Progenitor cell of endocrine pancreas (in vitro differentiated cells): ENCODE data around the gene DIP2C. TPM values are rescaled to one million over a fixed set of nuclear protein-coding genes. Genes with fewer than 3 reads are reported as not detected.

Experiments used
- DNase-seq: peaks from one replicate; pipeline ENCODE4 v3.0.0; 2021; ENCODE audit warnings: low spot score; ENCODE audit not compliant: unreplicated experiment
- H3K27ac Mint-ChIP-seq: 2 replicates; pipeline ENCODE4 v1.8.0; 2021; ENCODE audit warnings: mild to moderate bottlenecking, moderate library complexity, mixed read lengths
- H3K27me3 Mint-ChIP-seq: 2 replicates; pipeline ENCODE4 v1.8.0; 2021; ENCODE audit warnings: mixed read lengths
- H3K36me3 Mint-ChIP-seq: 2 replicates; pipeline ENCODE4 v1.8.0; 2022; ENCODE audit warnings: mixed read lengths; ENCODE audit not compliant: insufficient read depth
- H3K4me1 Mint-ChIP-seq: 2 replicates; pipeline ENCODE4 v1.8.0; 2021; ENCODE audit warnings: low read depth, mixed read lengths
- H3K4me3 Mint-ChIP-seq: 2 replicates; pipeline ENCODE4 v1.8.0; 2021; ENCODE audit warnings: low read depth, mild to moderate bottlenecking, moderate library complexity, mixed read lengths
- H3K9me3 Mint-ChIP-seq: 2 replicates; pipeline ENCODE4 v1.8.0; 2021; ENCODE audit warnings: low read depth, mixed read lengths
- total RNA-seq: library from RNA; stranded (reverse); gene quantifications from 2 replicates; pipeline ENCODE4 v1.2.1, GENCODE V29; 2021
- TF ChIP-seq, protein P1 (sequence below): fragments of 200-600 bp; sonication (generic); IDR thresholded peaks from one replicate; pipeline ENCODE4 v1.5.0; 2021; ENCODE audit warnings: antibody characterized with exemption, mild to moderate bottlenecking; ENCODE audit not compliant: unreplicated experiment

DIP2C gene
- total RNA-seq, 1 donor from 2014 or later: 27.2 TPM

DNA sequence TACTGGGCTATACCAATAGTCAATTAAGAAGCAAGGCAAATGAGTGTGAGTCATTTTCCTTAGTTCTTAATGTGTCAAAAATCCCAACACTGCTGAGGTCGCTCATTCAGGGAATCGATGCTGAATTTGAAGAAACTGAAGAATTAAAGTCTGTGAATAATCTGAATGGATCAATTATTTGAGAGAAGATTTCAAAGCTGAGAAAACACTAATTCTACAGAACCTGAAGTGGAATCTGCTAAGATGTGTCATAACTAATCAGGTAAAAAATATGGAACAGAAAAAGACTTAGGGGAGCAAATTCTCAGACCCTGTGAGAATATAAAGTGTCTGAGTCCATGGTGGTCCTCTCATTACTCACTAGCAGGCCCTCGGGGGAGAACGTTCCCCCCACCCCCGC is 125.6 kb downstream of the DIP2C start:
- Mint-ChIP-seq H3K36me3 (peaks cover 21% of the 10 kb centered on the region), H3K4me1 (peaks cover 25% of the 10 kb centered on the region), H3K4me3 (no peak overlapping the region), H3K27ac (no peak overlapping the region), H3K9me3 (peaks cover 30% of the 10 kb centered on the region), H3K27me3 (no peaks in the 10 kb centered on the region)
- no peak for DNase-seq
- TF ChIP-seq, protein P1, sequence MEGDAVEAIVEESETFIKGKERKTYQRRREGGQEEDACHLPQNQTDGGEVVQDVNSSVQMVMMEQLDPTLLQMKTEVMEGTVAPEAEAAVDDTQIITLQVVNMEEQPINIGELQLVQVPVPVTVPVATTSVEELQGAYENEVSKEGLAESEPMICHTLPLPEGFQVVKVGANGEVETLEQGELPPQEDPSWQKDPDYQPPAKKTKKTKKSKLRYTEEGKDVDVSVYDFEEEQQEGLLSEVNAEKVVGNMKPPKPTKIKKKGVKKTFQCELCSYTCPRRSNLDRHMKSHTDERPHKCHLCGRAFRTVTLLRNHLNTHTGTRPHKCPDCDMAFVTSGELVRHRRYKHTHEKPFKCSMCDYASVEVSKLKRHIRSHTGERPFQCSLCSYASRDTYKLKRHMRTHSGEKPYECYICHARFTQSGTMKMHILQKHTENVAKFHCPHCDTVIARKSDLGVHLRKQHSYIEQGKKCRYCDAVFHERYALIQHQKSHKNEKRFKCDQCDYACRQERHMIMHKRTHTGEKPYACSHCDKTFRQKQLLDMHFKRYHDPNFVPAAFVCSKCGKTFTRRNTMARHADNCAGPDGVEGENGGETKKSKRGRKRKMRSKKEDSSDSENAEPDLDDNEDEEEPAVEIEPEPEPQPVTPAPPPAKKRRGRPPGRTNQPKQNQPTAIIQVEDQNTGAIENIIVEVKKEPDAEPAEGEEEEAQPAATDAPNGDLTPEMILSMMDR: no peak

DNA sequence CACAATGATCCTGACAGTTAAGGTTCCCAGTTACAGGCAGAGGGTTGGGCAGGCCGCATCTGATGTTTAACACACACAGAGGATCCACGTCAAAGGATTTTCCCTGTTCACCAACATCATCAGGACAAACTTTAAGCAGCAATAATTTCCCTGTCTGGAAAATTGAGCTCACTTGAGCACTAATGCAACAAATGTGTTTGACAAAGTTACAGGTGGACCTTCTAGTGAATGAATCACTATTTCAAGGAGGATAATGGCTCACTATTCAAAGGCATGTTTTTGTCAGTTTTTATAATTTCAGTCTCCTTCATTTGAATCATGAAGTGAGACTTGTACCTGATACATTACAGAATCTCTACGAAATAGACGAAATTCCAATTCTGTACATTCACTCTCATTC is 127.3 kb downstream of the DIP2C start:
- Mint-ChIP-seq H3K27me3 (no peaks in the 10 kb centered on the region), H3K4me3 (no peak overlapping the region), H3K36me3 (peaks cover 19% of the 10 kb centered on the region), H3K4me1 (peaks cover 36% of the 10 kb centered on the region), H3K27ac (no peak overlapping the region), H3K9me3 (peaks cover 27% of the 10 kb centered on the region)
- TF ChIP-seq, protein P1: no peak
- DNase-seq: no peak

DNA sequence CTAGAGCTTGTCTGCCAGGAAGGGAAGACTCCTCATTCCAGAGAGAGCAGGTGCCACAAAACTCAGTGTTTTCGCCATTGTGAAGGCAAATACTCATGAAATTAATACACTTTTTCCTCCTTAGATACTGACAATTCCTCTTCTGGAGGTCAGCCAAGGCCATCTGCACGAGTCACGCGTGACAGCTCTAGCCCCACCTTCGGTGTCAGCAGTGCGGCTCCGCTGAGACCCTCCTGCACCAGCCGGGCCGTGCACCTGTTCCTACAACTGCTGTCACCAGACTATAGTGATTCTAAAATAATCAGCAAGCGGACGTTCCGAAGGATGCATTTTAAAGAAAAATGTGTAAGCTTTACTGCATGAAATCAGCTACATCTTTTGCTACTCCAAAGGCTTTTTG is 127.7 kb downstream of the DIP2C start:
- DNase-seq: no peak
- Mint-ChIP-seq H3K27ac (peak overlapping the region; percentile 90), H3K9me3 (peaks cover 27% of the 10 kb centered on the region), H3K4me1 (peaks cover 39% of the 10 kb centered on the region), H3K4me3 (no peak overlapping the region), H3K27me3 (no peaks in the 10 kb centered on the region), H3K36me3 (peaks cover 19% of the 10 kb centered on the region)
- TF ChIP-seq, protein P1: no peak

DNA sequence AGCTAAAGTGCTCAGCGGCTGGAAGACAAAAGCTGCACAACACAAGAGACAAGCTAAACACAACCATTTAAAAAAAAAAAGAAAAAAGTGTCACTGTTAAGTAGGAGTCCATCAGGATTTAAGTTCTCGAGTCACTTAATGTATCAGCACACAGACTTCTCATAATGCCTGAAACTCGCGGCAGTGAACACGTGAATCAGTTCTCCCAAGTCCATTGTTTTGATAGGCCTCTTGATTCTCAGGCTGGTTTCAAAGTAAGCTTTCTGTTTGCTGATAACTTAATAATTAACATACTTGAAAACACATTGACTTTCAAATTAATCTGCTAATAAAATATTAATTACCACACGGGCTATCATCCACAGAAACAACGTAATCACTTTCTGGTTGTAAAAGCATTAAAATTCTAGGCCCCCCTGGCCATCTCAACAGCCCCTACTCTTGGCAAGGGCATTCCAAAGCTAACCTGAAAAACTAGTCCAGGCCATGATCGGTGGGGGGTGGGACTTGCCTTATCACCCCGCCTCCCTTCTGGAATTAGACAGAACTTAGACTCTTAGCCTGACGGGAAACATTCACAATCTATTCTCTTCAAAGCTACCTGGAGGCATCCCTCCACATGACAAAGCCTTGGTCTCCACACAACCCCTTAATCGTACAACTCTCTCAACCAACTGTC is 129.0 kb downstream of the DIP2C start:
- Mint-ChIP-seq H3K4me1 (peaks cover 48% of the 10 kb centered on the region), H3K27ac (peak overlapping the region; percentile 87), H3K27me3 (no peaks in the 10 kb centered on the region), H3K4me3 (no peak overlapping the region), H3K36me3 (peaks cover 19% of the 10 kb centered on the region), H3K9me3 (peaks cover 27% of the 10 kb centered on the region)
- TF ChIP-seq, protein P1: no peak
- DNase-seq: no peak

DNA sequence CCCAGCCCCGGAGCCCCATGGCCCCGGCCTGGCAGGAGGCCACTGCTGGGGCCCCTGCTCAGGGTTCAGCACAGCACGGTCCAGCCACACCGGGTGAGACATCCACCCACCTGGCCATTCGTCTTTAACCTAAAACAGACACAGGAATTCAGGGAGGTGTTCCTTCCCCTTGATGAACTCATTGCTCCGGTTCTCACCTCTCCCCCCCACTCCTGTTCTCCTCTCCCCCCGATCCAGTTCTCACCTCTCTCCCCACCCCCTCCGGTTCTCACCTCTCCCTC is 129.8 kb downstream of the DIP2C start:
- TF ChIP-seq, protein P1: no peak
- H3K4me1 Mint-ChIP-seq: peaks cover 50% of the 10 kb centered on the region
- H3K9me3 Mint-ChIP-seq: peaks cover 19% of the 10 kb centered on the region
- H3K27ac Mint-ChIP-seq: peak overlapping the region; percentile 87
- peaks cover 15% of the 10 kb centered on the region for H3K36me3 Mint-ChIP-seq
- no peak for DNase-seq
- H3K4me3 Mint-ChIP-seq: no peak overlapping the region
- H3K27me3 Mint-ChIP-seq: no peaks in the 10 kb centered on the region
